SK-N-SH treated with all-trans-retinoic acid at 6 μM for 48 hours (cell line): ENCODE data around the gene GFRA1.

Experiments
- ATAC-seq: fragments of 200-7000 bp; cut with Tn5 transposase; 3 replicates; pipeline ENCODE4 v1.9.1; 2020; ENCODE audit warnings: mild to moderate bottlenecking, moderate library complexity
- ARNTL ChIP-seq: fragments of 450-650 bp; formaldehyde crosslinking; IDR thresholded peaks from 2 replicates; pipeline ENCODE4 v1.5.0; 2020; ENCODE audit warnings: low read depth, mild to moderate bottlenecking, moderate library complexity, borderline replicate concordance
- BACH2 ChIP-seq: fragments of 250-450 bp; sonication (Bioruptor Pico); IDR thresholded peaks from 2 replicates; pipeline ENCODE4 v1.9.0; 2021; ENCODE audit warnings: mild to moderate bottlenecking, borderline replicate concordance
- CSDC2 ChIP-seq: fragments of 250-450 bp; sonication (Bioruptor Pico); IDR thresholded peaks from 2 replicates; pipeline ENCODE4 v1.5.0; 2020; ENCODE audit warnings: mild to moderate bottlenecking, moderate library complexity
- ESRRG ChIP-seq: fragments of 250-450 bp; sonication (Bioruptor Pico); IDR thresholded peaks from 2 replicates; pipeline ENCODE4 v1.6.1; 2021; ENCODE audit warnings: mild to moderate bottlenecking
- GLIS3 ChIP-seq: fragments of 250-450 bp; sonication (Bioruptor Pico); IDR thresholded peaks from 2 replicates; pipeline ENCODE4 v1.5.0; 2020; ENCODE audit warnings: mild to moderate bottlenecking, moderate library complexity
- OSR1 ChIP-seq: fragments of 250-450 bp; sonication (Bioruptor Pico); IDR thresholded peaks from 2 replicates; pipeline ENCODE4 v1.8.0; 2022; ENCODE audit warnings: moderate library complexity, mild to moderate bottlenecking, inconsistent platforms
- PPARA ChIP-seq: fragments of 250-450 bp; sonication (Bioruptor Pico); IDR thresholded peaks from 2 replicates; pipeline ENCODE4 v1.5.0; 2020; ENCODE audit warnings: mild to moderate bottlenecking, borderline replicate concordance
- RARB ChIP-seq: fragments of 250-450 bp; sonication (Bioruptor Pico); IDR thresholded peaks from 2 replicates; pipeline ENCODE4 v1.8.0; 2021; ENCODE audit warnings: mild to moderate bottlenecking, moderate library complexity
- SNAI2 ChIP-seq: fragments of 250-450 bp; sonication (Bioruptor Pico); IDR thresholded peaks from 2 replicates; pipeline ENCODE4 v1.5.0; 2020; ENCODE audit warnings: mild to moderate bottlenecking, moderate library complexity
- TCF4 ChIP-seq: fragments of 250-450 bp; sonication (Bioruptor Pico); IDR thresholded peaks from 2 replicates; pipeline ENCODE4 v1.8.0; 2021; ENCODE audit warnings: mild to moderate bottlenecking, moderate library complexity, borderline replicate concordance
- TOX ChIP-seq: fragments of 250-450 bp; sonication (Bioruptor Pico); IDR thresholded peaks from 2 replicates; pipeline ENCODE4 v1.8.0; 2021; ENCODE audit warnings: mild to moderate bottlenecking, moderate library complexity, borderline replicate concordance
- ZFP3 ChIP-seq: fragments of 250-450 bp; sonication (Bioruptor Pico); IDR thresholded peaks from 2 replicates; pipeline ENCODE4 v1.5.0; 2020; ENCODE audit warnings: mild to moderate bottlenecking, moderate library complexity
- ZFP30 ChIP-seq: fragments of 450-650 bp; formaldehyde crosslinking; IDR thresholded peaks from 2 replicates; pipeline ENCODE4 v1.5.0; 2022; ENCODE audit warnings: mild to moderate bottlenecking, moderate library complexity
- ZNF565 ChIP-seq: fragments of 450-650 bp; formaldehyde crosslinking; conservative IDR thresholded peaks from 2 replicates; pipeline ENCODE4 v1.5.0; 2020; ENCODE audit warnings: low read depth, mild to moderate bottlenecking, moderate library complexity
- ZNF70 ChIP-seq: fragments of 450-650 bp; formaldehyde crosslinking; IDR thresholded peaks from 2 replicates; pipeline ENCODE4 v1.5.0; 2020; ENCODE audit warnings: mild to moderate bottlenecking, moderate library complexity
- ZNF8 ChIP-seq: fragments of 450-650 bp; formaldehyde crosslinking; IDR thresholded peaks from 2 replicates; pipeline ENCODE4 v1.5.0; 2020; ENCODE audit warnings: mild to moderate bottlenecking, moderate library complexity
- TF ChIP-seq, protein P1 (sequence below): fragments of 250-450 bp; sonication (Bioruptor Pico); IDR thresholded peaks from 2 replicates; pipeline ENCODE4 v1.5.0; 2020; ENCODE audit warnings: mild to moderate bottlenecking, moderate library complexity
- TF ChIP-seq, protein P2 (sequence below): fragments of 250-450 bp; sonication (Bioruptor Pico); IDR thresholded peaks from 2 replicates; pipeline ENCODE4 v1.5.1; 2021; ENCODE audit warnings: mild to moderate bottlenecking, moderate library complexity
- TF ChIP-seq, protein P3 (sequence below): fragments of 250-450 bp; sonication (Bioruptor Pico); IDR thresholded peaks from 2 replicates; pipeline ENCODE4 v1.8.0; 2020; ENCODE audit warnings: mild to moderate bottlenecking, moderate library complexity, borderline replicate concordance
- TF ChIP-seq, protein P4 (sequence below): fragments of 250-450 bp; sonication (Bioruptor Pico); IDR thresholded peaks from 2 replicates; pipeline ENCODE4 v1.5.1; 2020; ENCODE audit warnings: low read depth, mild to moderate bottlenecking, moderate library complexity
- TF ChIP-seq, protein P5 (sequence below): fragments of 250-450 bp; sonication (Bioruptor Pico); IDR thresholded peaks from 2 replicates; pipeline ENCODE4 v1.8.0; 2021; ENCODE audit warnings: low read depth, mild to moderate bottlenecking, moderate library complexity, borderline replicate concordance

GFRA1 gene

DNA sequence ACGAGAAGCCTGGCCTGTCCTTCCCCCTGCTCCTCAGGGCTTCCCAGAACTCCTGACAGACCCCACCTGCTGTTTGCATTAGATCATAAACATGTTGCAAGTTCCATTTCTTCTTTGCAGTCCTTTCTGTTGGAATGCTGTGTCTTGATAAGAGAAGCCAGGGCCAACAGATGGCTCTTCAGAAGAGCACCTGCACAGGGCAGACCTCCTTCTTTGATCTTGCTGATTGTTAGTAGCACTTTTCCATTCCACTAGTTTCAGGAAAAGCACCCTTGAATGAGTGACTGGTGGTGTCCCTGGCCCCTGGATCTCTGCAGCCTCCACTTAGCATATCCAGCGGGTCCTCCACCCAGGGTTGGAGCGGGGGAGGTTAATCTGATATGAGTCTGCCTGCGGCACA, 243.2 kb downstream of the GFRA1 start:
- TF ChIP-seq ZFP3 (CRISPR knock-in tag) (no peak), TOX (CRISPR knock-in tag) (no peak), ZNF8 (CRISPR knock-in tag) (no peak), CSDC2 (no peak), ZNF565 (CRISPR knock-in tag) (no peak), TCF4 (CRISPR knock-in tag) (no peak), GLIS3 (CRISPR knock-in tag) (no peak), ESRRG (CRISPR knock-in tag) (no peak)
- TF ChIP-seq, protein P1, sequence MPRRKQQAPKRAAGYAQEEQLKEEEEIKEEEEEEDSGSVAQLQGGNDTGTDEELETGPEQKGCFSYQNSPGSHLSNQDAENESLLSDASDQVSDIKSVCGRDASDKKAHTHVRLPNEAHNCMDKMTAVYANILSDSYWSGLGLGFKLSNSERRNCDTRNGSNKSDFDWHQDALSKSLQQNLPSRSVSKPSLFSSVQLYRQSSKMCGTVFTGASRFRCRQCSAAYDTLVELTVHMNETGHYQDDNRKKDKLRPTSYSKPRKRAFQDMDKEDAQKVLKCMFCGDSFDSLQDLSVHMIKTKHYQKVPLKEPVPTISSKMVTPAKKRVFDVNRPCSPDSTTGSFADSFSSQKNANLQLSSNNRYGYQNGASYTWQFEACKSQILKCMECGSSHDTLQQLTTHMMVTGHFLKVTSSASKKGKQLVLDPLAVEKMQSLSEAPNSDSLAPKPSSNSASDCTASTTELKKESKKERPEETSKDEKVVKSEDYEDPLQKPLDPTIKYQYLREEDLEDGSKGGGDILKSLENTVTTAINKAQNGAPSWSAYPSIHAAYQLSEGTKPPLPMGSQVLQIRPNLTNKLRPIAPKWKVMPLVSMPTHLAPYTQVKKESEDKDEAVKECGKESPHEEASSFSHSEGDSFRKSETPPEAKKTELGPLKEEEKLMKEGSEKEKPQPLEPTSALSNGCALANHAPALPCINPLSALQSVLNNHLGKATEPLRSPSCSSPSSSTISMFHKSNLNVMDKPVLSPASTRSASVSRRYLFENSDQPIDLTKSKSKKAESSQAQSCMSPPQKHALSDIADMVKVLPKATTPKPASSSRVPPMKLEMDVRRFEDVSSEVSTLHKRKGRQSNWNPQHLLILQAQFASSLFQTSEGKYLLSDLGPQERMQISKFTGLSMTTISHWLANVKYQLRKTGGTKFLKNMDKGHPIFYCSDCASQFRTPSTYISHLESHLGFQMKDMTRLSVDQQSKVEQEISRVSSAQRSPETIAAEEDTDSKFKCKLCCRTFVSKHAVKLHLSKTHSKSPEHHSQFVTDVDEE (CRISPR knock-in tag), result no peak
- TF ChIP-seq, protein P2, sequence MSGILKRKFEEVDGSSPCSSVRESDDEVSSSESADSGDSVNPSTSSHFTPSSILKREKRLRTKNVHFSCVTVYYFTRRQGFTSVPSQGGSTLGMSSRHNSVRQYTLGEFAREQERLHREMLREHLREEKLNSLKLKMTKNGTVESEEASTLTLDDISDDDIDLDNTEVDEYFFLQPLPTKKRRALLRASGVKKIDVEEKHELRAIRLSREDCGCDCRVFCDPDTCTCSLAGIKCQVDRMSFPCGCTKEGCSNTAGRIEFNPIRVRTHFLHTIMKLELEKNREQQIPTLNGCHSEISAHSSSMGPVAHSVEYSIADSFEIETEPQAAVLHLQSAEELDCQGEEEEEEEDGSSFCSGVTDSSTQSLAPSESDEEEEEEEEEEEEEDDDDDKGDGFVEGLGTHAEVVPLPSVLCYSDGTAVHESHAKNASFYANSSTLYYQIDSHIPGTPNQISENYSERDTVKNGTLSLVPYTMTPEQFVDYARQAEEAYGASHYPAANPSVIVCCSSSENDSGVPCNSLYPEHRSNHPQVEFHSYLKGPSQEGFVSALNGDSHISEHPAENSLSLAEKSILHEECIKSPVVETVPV (CRISPR knock-in tag), result no peak
- TF ChIP-seq, protein P3, sequence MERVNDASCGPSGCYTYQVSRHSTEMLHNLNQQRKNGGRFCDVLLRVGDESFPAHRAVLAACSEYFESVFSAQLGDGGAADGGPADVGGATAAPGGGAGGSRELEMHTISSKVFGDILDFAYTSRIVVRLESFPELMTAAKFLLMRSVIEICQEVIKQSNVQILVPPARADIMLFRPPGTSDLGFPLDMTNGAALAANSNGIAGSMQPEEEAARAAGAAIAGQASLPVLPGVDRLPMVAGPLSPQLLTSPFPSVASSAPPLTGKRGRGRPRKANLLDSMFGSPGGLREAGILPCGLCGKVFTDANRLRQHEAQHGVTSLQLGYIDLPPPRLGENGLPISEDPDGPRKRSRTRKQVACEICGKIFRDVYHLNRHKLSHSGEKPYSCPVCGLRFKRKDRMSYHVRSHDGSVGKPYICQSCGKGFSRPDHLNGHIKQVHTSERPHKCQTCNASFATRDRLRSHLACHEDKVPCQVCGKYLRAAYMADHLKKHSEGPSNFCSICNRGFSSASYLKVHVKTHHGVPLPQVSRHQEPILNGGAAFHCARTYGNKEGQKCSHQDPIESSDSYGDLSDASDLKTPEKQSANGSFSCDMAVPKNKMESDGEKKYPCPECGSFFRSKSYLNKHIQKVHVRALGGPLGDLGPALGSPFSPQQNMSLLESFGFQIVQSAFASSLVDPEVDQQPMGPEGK, result no peak
- ATAC-seq, result no peak

DNA sequence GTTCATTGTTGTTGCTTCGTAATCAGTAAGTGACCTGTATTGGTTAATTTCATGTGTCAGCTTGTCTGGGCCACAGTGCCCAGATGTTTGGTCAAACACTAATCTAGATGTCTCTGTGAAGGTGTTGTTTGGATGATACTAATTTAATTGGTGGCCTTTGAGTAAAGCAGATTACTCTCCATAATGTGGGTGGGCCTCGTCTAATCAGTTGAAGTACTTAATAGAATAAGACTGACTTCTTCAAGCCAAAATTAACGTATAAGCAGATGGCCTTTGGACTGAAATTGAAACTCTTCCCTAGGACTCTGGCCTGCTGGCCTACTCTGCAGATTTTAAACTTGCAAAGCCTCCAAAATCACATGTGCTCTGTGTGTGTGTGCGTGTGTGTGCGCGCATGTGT, 245.7 kb downstream of the GFRA1 start:
- TF ChIP-seq ZNF565 (CRISPR knock-in tag) (no peak), ZFP3 (CRISPR knock-in tag) (no peak), ZFP30 (CRISPR knock-in tag) (no peak), ARNTL (CRISPR knock-in tag) (no peak), PPARA (CRISPR knock-in tag) (no peak), ZNF70 (no peak), TOX (CRISPR knock-in tag) (no peak), RARB (CRISPR knock-in tag) (no peak), SNAI2 (no peak), CSDC2 (no peak), ZNF8 (CRISPR knock-in tag) (no peak), BACH2 (CRISPR knock-in tag) (no peak), TCF4 (CRISPR knock-in tag) (no peak), OSR1 (no peak), ESRRG (CRISPR knock-in tag) (no peak)
- TF ChIP-seq, protein P4, sequence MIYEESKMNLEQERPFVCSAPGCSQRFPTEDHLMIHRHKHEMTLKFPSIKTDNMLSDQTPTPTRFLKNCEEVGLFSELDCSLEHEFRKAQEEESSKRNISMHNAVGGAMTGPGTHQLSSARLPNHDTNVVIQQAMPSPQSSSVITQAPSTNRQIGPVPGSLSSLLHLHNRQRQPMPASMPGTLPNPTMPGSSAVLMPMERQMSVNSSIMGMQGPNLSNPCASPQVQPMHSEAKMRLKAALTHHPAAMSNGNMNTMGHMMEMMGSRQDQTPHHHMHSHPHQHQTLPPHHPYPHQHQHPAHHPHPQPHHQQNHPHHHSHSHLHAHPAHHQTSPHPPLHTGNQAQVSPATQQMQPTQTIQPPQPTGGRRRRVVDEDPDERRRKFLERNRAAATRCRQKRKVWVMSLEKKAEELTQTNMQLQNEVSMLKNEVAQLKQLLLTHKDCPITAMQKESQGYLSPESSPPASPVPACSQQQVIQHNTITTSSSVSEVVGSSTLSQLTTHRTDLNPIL (CRISPR knock-in tag), result no peak
- TF ChIP-seq, protein P1 (CRISPR knock-in tag), result no peak
- TF ChIP-seq, protein P5, sequence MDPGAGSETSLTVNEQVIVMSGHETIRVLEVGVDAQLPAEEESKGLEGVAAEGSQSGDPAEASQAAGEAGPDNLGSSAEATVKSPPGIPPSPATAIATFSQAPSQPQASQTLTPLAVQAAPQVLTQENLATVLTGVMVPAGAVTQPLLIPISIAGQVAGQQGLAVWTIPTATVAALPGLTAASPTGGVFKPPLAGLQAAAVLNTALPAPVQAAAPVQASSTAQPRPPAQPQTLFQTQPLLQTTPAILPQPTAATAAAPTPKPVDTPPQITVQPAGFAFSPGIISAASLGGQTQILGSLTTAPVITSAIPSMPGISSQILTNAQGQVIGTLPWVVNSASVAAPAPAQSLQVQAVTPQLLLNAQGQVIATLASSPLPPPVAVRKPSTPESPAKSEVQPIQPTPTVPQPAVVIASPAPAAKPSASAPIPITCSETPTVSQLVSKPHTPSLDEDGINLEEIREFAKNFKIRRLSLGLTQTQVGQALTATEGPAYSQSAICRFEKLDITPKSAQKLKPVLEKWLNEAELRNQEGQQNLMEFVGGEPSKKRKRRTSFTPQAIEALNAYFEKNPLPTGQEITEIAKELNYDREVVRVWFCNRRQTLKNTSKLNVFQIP (CRISPR knock-in tag), result no peak
- TF ChIP-seq, protein P2 (CRISPR knock-in tag), result no peak
- TF ChIP-seq, all 23 proteins: peak for 0
- no peak for ATAC-seq
